Urinary bladder (tissue), 4 donors: ENCODE data around the gene CS. TPM values are rescaled to one million over a fixed set of nuclear protein-coding genes. Genes with fewer than 3 reads are reported as not detected.
A peak's percentile ranks its signal among the peaks of the same experiment; 100 is the strongest.

Experiments
- DNase-seq: peaks from one replicate; pipeline ENCODE4 v3.0.0-alpha.2; 2015; ENCODE audit errors: extremely low spot score
- H3K27ac ChIP-seq: one replicate; pipeline ENCODE4 v1.5.1; 2013; ENCODE audit warnings: low read depth, mild to moderate bottlenecking, moderate library complexity
- H3K36me3 ChIP-seq: one replicate; pipeline ENCODE4 v1.6.1; 2013; ENCODE audit warnings: mild to moderate bottlenecking, moderate library complexity; ENCODE audit not compliant: insufficient read depth
- H3K4me1 ChIP-seq: one replicate; pipeline ENCODE4 v1.6.1; 2013; ENCODE audit warnings: mild to moderate bottlenecking, moderate library complexity; ENCODE audit not compliant: insufficient read depth
- H3K4me3 ChIP-seq: one replicate; pipeline ENCODE4 v1.5.1; 2013; ENCODE audit warnings: low read depth, low read length
- WGBS: extraction: QIAGEN DNeasy Blood & Tissue Kit; methylation state at CpG from one replicate; pipeline ENCODE4 v1.1.7; 2013; 5-methylcytosine and 5-hydroxymethylcytosine counted together
- polyA plus RNA-seq: library from polyadenylated mRNA; stranded (reverse); fragments of 200-250 nt; gene quantifications from one replicate; pipeline ENCODE4 v1.2.3, GENCODE V29; 2013
- total RNA-seq: library from RNA; depleted of rRNA; stranded (reverse); fragments of >200 nt; gene quantifications from one replicate; pipeline ENCODE4 v1.2.3, GENCODE V29; 2014
- donor health status: healthy with polysubstance abuse.
- donor health status: healthy.

Gene CS
- total and polyA plus RNA-seq, 2 donors = 64.3 to 101 TPM

DNA sequence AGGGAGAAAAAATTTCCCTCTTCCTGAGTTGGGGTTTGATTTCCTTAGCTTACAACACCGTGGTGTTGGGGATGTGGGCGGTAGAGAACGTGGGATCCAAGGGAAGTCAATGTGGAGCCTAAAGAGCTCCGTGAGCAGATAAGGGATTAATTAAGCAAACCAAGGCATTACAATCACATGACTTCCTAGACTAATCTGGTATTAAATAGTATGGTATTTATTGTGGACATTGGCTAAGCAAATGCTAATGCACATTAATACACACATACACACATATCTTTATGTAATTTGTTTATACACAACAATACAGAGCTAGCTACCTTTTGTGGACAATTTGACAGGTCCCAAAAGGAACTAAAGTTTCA is 77.6 kb downstream of the CS start:
- DNase-seq = no peak
- Histone ChIP-seq H3K4me3 (peak overlapping the region; percentile 66), H3K27ac (peak overlapping the region; percentile 96), H3K36me3 (no peaks in the 10 kb centered on the region), H3K4me1 (no peaks in the 10 kb centered on the region)
- 7% methylated on average over 4 of the region's 4 CpGs for WGBS

DNA sequence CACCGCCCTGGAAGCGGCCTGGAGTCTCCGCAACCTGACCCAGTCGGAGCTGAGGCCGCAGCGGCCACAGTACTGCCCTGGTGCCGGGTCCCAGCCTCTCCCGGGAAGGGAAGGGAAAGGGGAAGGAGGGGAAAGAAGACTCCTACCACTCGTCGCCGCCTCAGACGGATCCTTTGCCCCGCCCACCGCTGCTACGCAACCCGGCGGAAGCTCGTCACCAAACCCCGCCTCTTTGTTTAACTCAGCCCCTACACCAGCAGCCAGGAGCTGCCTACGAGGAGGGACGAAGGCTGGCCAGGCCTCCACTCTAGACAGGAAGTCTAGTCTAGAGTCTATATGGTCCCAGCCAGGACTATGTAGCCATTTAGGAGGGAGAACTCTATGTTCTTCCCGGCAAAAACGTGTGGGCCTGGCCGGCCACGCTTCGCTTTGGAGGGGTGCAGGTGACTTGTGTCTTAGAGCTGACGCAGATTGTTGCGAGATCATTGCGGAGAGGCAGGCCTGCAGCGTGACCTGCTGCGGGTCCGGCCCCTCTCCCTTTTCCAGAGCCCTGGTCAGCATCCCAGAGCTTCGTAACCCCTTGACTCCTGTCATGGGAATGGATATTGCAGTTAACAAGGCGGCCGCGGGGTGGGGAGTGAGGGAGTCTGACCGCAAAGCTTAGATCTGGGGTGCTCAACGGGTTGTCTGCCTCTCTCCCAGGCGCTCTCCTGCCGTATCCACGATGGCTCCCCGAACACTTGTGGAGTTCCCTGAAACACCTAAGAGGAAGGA is 78.2 kb downstream of the CS start, which contains the start of gene RNF41:
Gene RNF41 (minus strand): TSS at position 166 of the 774 bp plus-strand sequence. CDS start 7,875 bp downstream, outside the sequence.
- WGBS = under 1% methylated on average over 42 of the region's 42 CpGs
- Histone ChIP-seq H3K27ac (peak within 1 kb of the TSS; percentile 97), H3K4me3 (peak within 1 kb of the TSS; percentile 66), H3K36me3 (no peaks in the 10 kb centered on the region), H3K4me1 (no peaks in the 10 kb centered on the region)
- DNase-seq = peak; percentile 94

Other genes starting within 250 kb of the CS start
- gene ERBB3, start 220.2 kb downstream of the CS start, total RNA-seq = 34.4 TPM
- gene ERBB3, start 220.2 kb downstream of the CS start, polyA plus RNA-seq = 11.4 TPM
- 64.6 TPM for gene PA2G4, start 195.8 kb downstream of the CS start, total RNA-seq
- gene PA2G4, start 195.8 kb downstream of the CS start, polyA plus RNA-seq = 121 TPM
- 2,071 TPM for gene RPL41, start 183.7 kb downstream of the CS start, total RNA-seq
- 5,547 TPM for gene RPL41, start 183.7 kb downstream of the CS start, polyA plus RNA-seq
- 4.6 TPM for gene ZC3H10, start 182.1 kb downstream of the CS start, total RNA-seq
- 4.9 TPM for gene ZC3H10, start 182.1 kb downstream of the CS start, polyA plus RNA-seq
- 85.1 TPM for gene ESYT1, start 172.1 kb downstream of the CS start, total RNA-seq
- gene ESYT1, start 172.1 kb downstream of the CS start, polyA plus RNA-seq = 116 TPM
- 65.3 TPM for gene MYL6B, start 147.7 kb downstream of the CS start, total RNA-seq
- 32.4 TPM for gene MYL6B, start 147.7 kb downstream of the CS start, polyA plus RNA-seq
- gene MYL6, start 142.0 kb downstream of the CS start, total RNA-seq = 2,133 TPM
- gene MYL6, start 142.0 kb downstream of the CS start, polyA plus RNA-seq = 7,162 TPM
- 51.1 TPM for gene SMARCC2, start 110.8 kb downstream of the CS start, total RNA-seq
- 68.8 TPM for gene SMARCC2, start 110.8 kb downstream of the CS start, polyA plus RNA-seq
- 42.9 TPM for gene RNF41, start 78.4 kb downstream of the CS start, total RNA-seq
- 37.8 TPM for gene RNF41, start 78.4 kb downstream of the CS start, polyA plus RNA-seq
- 15.7 TPM for gene NABP2, start 76.0 kb downstream of the CS start, total RNA-seq
- gene NABP2, start 76.0 kb downstream of the CS start, polyA plus RNA-seq = 31.0 TPM
- not detected for gene SLC39A5, start 70.3 kb downstream of the CS start, total RNA-seq
- 0.30 TPM for gene SLC39A5, start 70.3 kb downstream of the CS start, polyA plus RNA-seq
- gene ANKRD52, start 41.9 kb downstream of the CS start, total RNA-seq = 10.2 TPM
- gene ANKRD52, start 41.9 kb downstream of the CS start, polyA plus RNA-seq = 14.4 TPM
- 6.9 TPM for gene COQ10A, start 33.4 kb downstream of the CS start, total RNA-seq
- gene COQ10A, start 33.4 kb downstream of the CS start, polyA plus RNA-seq = 13.8 TPM
- gene CNPY2, start 15.7 kb upstream of the CS start, total RNA-seq = 53.8 TPM
- gene CNPY2, start 15.7 kb upstream of the CS start, polyA plus RNA-seq = 75.6 TPM
- 64.7 TPM for gene PAN2, start 33.7 kb upstream of the CS start, total RNA-seq
- 31.1 TPM for gene PAN2, start 33.7 kb upstream of the CS start, polyA plus RNA-seq
- gene IL23A, start 38.6 kb upstream of the CS start, total RNA-seq = not detected
- 0.89 TPM for gene IL23A, start 38.6 kb upstream of the CS start, polyA plus RNA-seq
- gene STAT2, start 59.8 kb upstream of the CS start, total RNA-seq = 156 TPM
- gene STAT2, start 59.8 kb upstream of the CS start, polyA plus RNA-seq = 66.3 TPM
- not detected for gene APOF, start 62.5 kb upstream of the CS start, total RNA-seq
- gene APOF, start 62.5 kb upstream of the CS start, polyA plus RNA-seq = 0.13 TPM
- 8.9 TPM for gene TIMELESS, start 149.1 kb upstream of the CS start, total RNA-seq
- 6.2 TPM for gene TIMELESS, start 149.1 kb upstream of the CS start, polyA plus RNA-seq
- not detected for gene MIP, start 154.3 kb upstream of the CS start, total RNA-seq
- not detected for gene MIP, start 154.3 kb upstream of the CS start, polyA plus RNA-seq
- 2.0 TPM for gene SPRYD4, start 168.2 kb upstream of the CS start, total RNA-seq
- 2.4 TPM for gene SPRYD4, start 168.2 kb upstream of the CS start, polyA plus RNA-seq
- 0.79 TPM for gene GLS2, start 187.8 kb upstream of the CS start, total RNA-seq
- 0.90 TPM for gene GLS2, start 187.8 kb upstream of the CS start, polyA plus RNA-seq
- gene RBMS2, start 221.5 kb upstream of the CS start, total RNA-seq = 27.5 TPM
- gene RBMS2, start 221.5 kb upstream of the CS start, polyA plus RNA-seq = 11.2 TPM